GM06990 (cell line): ENCODE measurements around the gene TUBB3.

Source experiments
- DNase-seq: peaks from one replicate; pipeline ENCODE4 v3.0.0-alpha.2; 2011; ENCODE audit not compliant: insufficient read length; ENCODE audit errors: extremely low read depth
- H3K27me3 ChIP-seq: replicated peaks from 2 replicates; pipeline ENCODE4 v1.6.0; 2011; ENCODE audit warnings: low read length; ENCODE audit not compliant: control insufficient read depth, insufficient read depth
- H3K36me3 ChIP-seq: 2 replicates; pipeline ENCODE4 v1.5.1; 2011; ENCODE audit warnings: low read length; ENCODE audit not compliant: control insufficient read depth, insufficient read depth
- H3K4me3 ChIP-seq: replicated peaks from 2 replicates; pipeline ENCODE4 v1.5.1; 2011; ENCODE audit warnings: low read depth, mild to moderate bottlenecking, control low read depth, low read length
- CTCF ChIP-seq: IDR thresholded peaks from 2 replicates; pipeline ENCODE4 v1.5.1; 2011; ENCODE audit warnings: low read length, control low read depth, mild to moderate bottlenecking, inconsistent platforms; ENCODE audit not compliant: insufficient read depth, poor library complexity, severe bottlenecking

The TUBB3 gene

DNA sequence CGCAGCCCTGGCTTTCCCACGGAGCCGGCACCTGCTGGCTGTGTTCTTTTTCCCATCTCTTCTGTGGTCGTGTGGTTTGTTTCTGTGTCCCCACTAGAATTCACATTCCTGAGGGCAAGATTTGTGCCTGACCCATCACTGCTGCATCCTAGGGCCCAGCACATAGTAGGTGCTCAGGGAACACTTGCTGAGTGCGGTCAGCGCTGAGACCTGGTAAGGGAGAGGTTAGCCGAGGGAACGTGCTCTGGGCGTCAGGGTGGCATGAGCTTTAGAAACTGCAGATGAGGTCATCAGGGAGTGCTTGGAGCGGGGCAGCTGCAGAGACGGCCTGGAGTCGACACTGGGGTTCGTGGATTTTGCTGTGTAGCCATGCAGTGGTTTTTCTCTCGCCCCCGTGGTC lies 31.3 kb downstream of the TUBB3 start:
- no peak for TF ChIP-seq CTCF
- peaks cover 2% of the 10 kb centered on the region; the same call in 1 of the 2 replicates for H3K36me3 ChIP-seq
- DNase-seq, result no peak
- H3K27me3 ChIP-seq, result no peaks in the 10 kb centered on the region
- no peak overlapping the region for H3K4me3 ChIP-seq

- H3K36me3 ChIP-seq, result peaks cover 2% of the 10 kb centered on the region; the same call in 1 of the 2 replicates
- H3K27me3 ChIP-seq, result no peaks in the 10 kb centered on the region
- DNase-seq, result no peak
- TF ChIP-seq CTCF, result no peak
- H3K4me3 ChIP-seq, result no peak overlapping the region
These were observed 32.0 kb downstream of the TUBB3 start for GRCh38 chr16:89955001-89955685.

GRCh38 chr16:89956505-89957215 lies 33.5 kb downstream of the TUBB3 start:
- no peak for DNase-seq
- H3K4me3 ChIP-seq, result no peak overlapping the region
- TF ChIP-seq CTCF, result no peak
- H3K27me3 ChIP-seq, result no peaks in the 10 kb centered on the region
- peaks cover 4% of the 10 kb centered on the region for H3K36me3 ChIP-seq

- no peak for TF ChIP-seq CTCF
- no peak overlapping the region for H3K4me3 ChIP-seq
- H3K36me3 ChIP-seq, result peaks cover 4% of the 10 kb centered on the region
- H3K27me3 ChIP-seq, result no peaks in the 10 kb centered on the region
- DNase-seq, result no peak
These were observed 34.2 kb downstream of the TUBB3 start for GRCh38 chr16:89957216-89957785.

- Histone ChIP-seq H3K4me3 (no peak overlapping the region), H3K36me3 (peaks cover 4% of the 10 kb centered on the region), H3K27me3 (no peaks in the 10 kb centered on the region)
- DNase-seq, result no peak
- no peak for TF ChIP-seq CTCF
These were observed 34.9 kb downstream of the TUBB3 start for GRCh38 chr16:89958068-89958467.
